ENCODE results near the gene RAB27B. TPM values are rescaled to one million over a fixed set of nuclear protein-coding genes. Genes with fewer than 3 reads are reported as not detected.
"Not testable (repeated sequence)": the region's sequence is repeated elsewhere in the genome, so short reads cannot be mapped to it uniquely, and the experiment has no call there.

RAB27B gene
- total and polyA plus RNA-seq, 10 of the 15 experiments (the other 5 are each of a cell fraction or from before 2014, with no cell fraction given): under 0.01 to 0.03 TPM; not detected in 8

DNA sequence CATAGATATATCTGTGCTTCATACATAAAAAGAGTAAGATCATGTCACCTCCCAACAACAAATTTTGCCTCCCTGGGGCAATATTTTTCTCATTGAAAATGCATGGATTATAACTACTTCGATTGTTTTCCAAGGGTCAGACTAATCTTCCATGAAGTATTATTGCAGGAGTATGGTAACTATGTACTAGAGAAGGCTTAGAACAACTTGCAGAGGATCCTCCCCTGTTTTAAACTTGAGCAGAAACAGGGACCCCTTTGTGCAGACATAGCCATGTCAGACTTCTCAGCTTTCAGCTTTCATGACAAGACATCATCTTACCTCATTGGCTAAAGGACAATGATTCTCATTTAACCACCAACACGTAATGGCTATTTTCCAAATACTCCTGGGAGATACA, 13.2 kb upstream of the RAB27B start (continued):
- TF ChIP-seq, protein P1, sequence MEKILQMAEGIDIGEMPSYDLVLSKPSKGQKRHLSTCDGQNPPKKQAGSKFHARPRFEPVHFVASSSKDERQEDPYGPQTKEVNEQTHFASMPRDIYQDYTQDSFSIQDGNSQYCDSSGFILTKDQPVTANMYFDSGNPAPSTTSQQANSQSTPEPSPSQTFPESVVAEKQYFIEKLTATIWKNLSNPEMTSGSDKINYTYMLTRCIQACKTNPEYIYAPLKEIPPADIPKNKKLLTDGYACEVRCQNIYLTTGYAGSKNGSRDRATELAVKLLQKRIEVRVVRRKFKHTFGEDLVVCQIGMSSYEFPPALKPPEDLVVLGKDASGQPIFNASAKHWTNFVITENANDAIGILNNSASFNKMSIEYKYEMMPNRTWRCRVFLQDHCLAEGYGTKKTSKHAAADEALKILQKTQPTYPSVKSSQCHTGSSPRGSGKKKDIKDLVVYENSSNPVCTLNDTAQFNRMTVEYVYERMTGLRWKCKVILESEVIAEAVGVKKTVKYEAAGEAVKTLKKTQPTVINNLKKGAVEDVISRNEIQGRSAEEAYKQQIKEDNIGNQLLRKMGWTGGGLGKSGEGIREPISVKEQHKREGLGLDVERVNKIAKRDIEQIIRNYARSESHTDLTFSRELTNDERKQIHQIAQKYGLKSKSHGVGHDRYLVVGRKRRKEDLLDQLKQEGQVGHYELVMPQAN (conservative IDR thresholded peaks at IDR 0.05): no peak
- no peak for TF ChIP-seq HDGF (IDR thresholded peaks at IDR 0.05)
- no peak for TF ChIP-seq MXI1 (IDR thresholded peaks at IDR 0.05; ENCODE audit: low read depth, low read length)
- no peak for TF ChIP-seq SMAD1 (IDR thresholded peaks at IDR 0.05; ENCODE audit: low read depth, partially characterized antibody)
- no peak for TF ChIP-seq JUND (IDR thresholded peaks at IDR 0.05; ENCODE audit: low read depth, low read length)
- no peak for TF ChIP-seq HDAC2 (IDR thresholded peaks at IDR 0.05)

DNA sequence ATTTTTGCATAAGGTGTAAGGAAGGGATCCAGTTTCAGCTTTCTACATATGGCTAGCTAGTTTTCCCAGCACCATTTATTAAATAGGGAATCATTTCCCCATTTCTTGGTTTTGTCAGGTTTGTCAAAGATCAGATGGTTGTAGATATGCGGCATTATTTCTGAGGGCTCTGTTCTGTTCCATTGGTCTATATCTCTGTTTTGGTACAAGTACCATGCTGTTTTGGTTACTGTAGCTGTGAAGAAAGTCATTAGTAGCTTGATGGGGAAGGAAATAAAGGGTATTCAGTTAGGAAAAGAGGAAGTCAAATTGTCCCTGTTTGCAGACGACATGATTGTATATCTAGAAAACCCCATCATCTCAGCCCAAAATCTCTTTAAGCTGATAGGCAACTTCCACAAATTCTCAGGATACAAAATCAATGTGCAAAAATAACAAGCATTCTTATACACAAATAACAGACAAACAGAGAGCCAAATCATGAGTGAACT, 7.4 kb upstream of the RAB27B start:
- 75% methylated on average over 2 of the region's 2 CpGs for WGBS (ENCODE audit: insufficient coverage, insufficient replicate concordance, low lambda C conversion rate, missing lambda C conversion rate)
- ATAC-seq; H3K9me3 ChIP-seq (replicated peaks; ENCODE audit: control insufficient read depth, insufficient read depth, low read length); in situ Hi-C loops (cut with MboI); H3K27ac ChIP-seq (ENCODE audit: control insufficient read depth, insufficient read depth); H3K4me1 ChIP-seq (ENCODE audit: control insufficient read depth, insufficient read depth, low read length); BruUV-seq (replicated peaks); H3K4me2 ChIP-seq (ENCODE audit: control insufficient read depth, insufficient read depth); H4K20me1 ChIP-seq (ENCODE audit: control insufficient read depth, insufficient read depth); H3K27me3 ChIP-seq (replicated peaks in 1 of 2; ENCODE audit: control insufficient read depth in 2 of 2, insufficient read depth in 2 of 2, low read length in 1 of 2); POLR2A ChIA-PET; H3K9ac ChIP-seq (ENCODE audit: control insufficient read depth, insufficient read depth, low read length); RAD21 ChIA-PET (ENCODE audit: unreplicated experiment); H3K79me2 ChIP-seq (ENCODE audit: control insufficient read depth, insufficient read depth, low read length); intact Hi-C loops (cut with micrococcal nuclease; ENCODE audit: unreplicated experiment); FAIRE-seq; CTCF ChIA-PET; H3K36me3 ChIP-seq (ENCODE audit: control insufficient read depth in 2 of 2, insufficient read depth in 2 of 2, low read length in 1 of 2); H3K4me3 ChIP-seq; DNase-seq (ENCODE audit: low read depth, low spot score); H2AFZ ChIP-seq (ENCODE audit: control insufficient read depth, low read depth, low read length); SMC1A ChIA-PET (ENCODE audit: uncharacterized antibody, unreplicated experiment): not testable (repeated sequence)
